HCT116 (cell line): Measurements from ENCODE around the gene SPG7. TPM values are rescaled to one million over a fixed set of nuclear protein-coding genes. Genes with fewer than 3 reads are reported as not detected.

ENCODE experiments used
- ATAC-seq: fragments of 200-7000 bp; cut with Tn5 transposase; 2 replicates; pipeline ENCODE4 v1.9.1; 2020; ENCODE audit warnings: mild to moderate bottlenecking, moderate library complexity
- BruUV-seq: library from RNA; stranded (reverse); fragments of 400-500 nt; replicated peaks from 2 replicates; lab custom pipeline; 2021; lab: Mats Ljungman, UMichigan
- CTCF ChIA-PET: fragments of 300-600 bp; sonication (Branson Sonifier 250); formaldehyde crosslinking; loops from one replicate; lab custom pipeline; 2021; ENCODE audit warnings: antibody characterized with exemption; lab: Charles Lee
- POLR2A ChIA-PET: fragments of 300-600, 350-600 bp; sonication (Branson Sonifier 250); formaldehyde crosslinking; loops from one replicate; lab custom pipeline; 2021; ENCODE audit warnings: antibody characterized with exemption; lab: Charles Lee
- RAD21 ChIA-PET, 2 experiments: fragments of 300-600 bp; sonication (Branson Sonifier 250); formaldehyde crosslinking; loops; one replicate each; lab custom pipeline; 2023; ENCODE audit warnings: low total read pairs in 2 of 2; ENCODE audit not compliant: uncharacterized antibody in 2 of 2, unreplicated experiment in 2 of 2, low non-redundant PET in 1 of 2; lab: Charles Lee
- DNase-seq: peaks from one replicate; pipeline ENCODE4 v3.0.0-alpha.2; 2010; ENCODE audit warnings: low read depth, low spot score
- H2AFZ ChIP-seq: fragments of 200-600 bp; shearing (Covaris generic), sonication (generic); 2 replicates; pipeline ENCODE4 v1.6.1; 2017; ENCODE audit warnings: low read depth, mixed run types, mixed read lengths, antibody characterized with exemption, low read length; ENCODE audit not compliant: poor library complexity, severe bottlenecking
- H3K27ac ChIP-seq: 2 replicates; pipeline ENCODE4 v1.5.1; 2012; ENCODE audit warnings: low read depth, low read length
- H3K27me3 ChIP-seq: fragments of 200-600 bp; sonication (generic); 2 replicates; pipeline ENCODE4 v1.6.1; 2016; ENCODE audit warnings: mixed run types, low read length, mixed read lengths; ENCODE audit not compliant: insufficient read depth
- H3K36me3 ChIP-seq, 2 experiments: fragments of 200-500 bp in 1 of 2; fragments of 200-600 bp in 1 of 2; sonication (Bioruptor generic) in 1 of 2; sonication (generic) in 1 of 2; 2 replicates each; pipeline versions ENCODE4 v1.5.1 to v1.6.1; 2014 to 2016; ENCODE audit warnings: low read length in 2 of 2, inconsistent platforms in 1 of 2, mixed read lengths in 1 of 2, mixed run types in 1 of 2; ENCODE audit not compliant: insufficient read depth in 2 of 2, control insufficient read depth in 1 of 2
- H3K4me1 ChIP-seq, 2 experiments: fragments of 200-600 bp in 1 of 2; sonication (generic) in 1 of 2; 2 replicates each; pipeline versions ENCODE4 v1.5.1 to v1.6.1; 2012 to 2017; ENCODE audit warnings: low read length in 2 of 2, inconsistent platforms in 1 of 2, mild to moderate bottlenecking in 1 of 2, mixed read lengths in 1 of 2, mixed run types in 1 of 2, moderate library complexity in 1 of 2; ENCODE audit not compliant: insufficient read depth in 2 of 2, control insufficient read depth in 1 of 2
- H3K4me2 ChIP-seq: fragments of 200-600 bp; sonication (generic); 2 replicates; pipeline ENCODE4 v1.6.1; 2017; ENCODE audit warnings: mixed run types, low read length, mixed read lengths
- H3K4me3 ChIP-seq, 2 experiments: fragments of 200-600 bp in 1 of 2; sonication (generic) in 1 of 2; replicated peaks in 1 of 2; 2 replicates each; pipeline ENCODE4 v1.5.1; 2011 to 2016; ENCODE audit warnings: low read length in 2 of 2, control low read depth in 1 of 2, low read depth in 1 of 2, mild to moderate bottlenecking in 1 of 2, mixed read lengths in 1 of 2, mixed run types in 1 of 2
- H3K79me2 ChIP-seq: fragments of 200-600 bp; sonication (generic); 2 replicates; pipeline ENCODE4 v1.6.1; 2017; ENCODE audit warnings: mild to moderate bottlenecking, mixed run types, low read length, moderate library complexity, mixed read lengths; ENCODE audit not compliant: insufficient read depth
- H3K9ac ChIP-seq: fragments of 200-600 bp; sonication (generic); 2 replicates; pipeline ENCODE4 v1.6.1; 2016; ENCODE audit warnings: low read length, mixed read lengths
- H3K9me2 ChIP-seq: fragments of 200-600 bp; sonication (generic), shearing (Covaris generic); 2 replicates; pipeline ENCODE4 v1.6.1; 2017; ENCODE audit warnings: mixed run types, mild to moderate bottlenecking, moderate library complexity; ENCODE audit not compliant: insufficient read depth
- H3K9me3 ChIP-seq, 2 experiments: fragments of 200-500 bp in 1 of 2; fragments of 200-600 bp in 1 of 2; sonication (Bioruptor generic) in 1 of 2; sonication (generic) in 1 of 2; 2 replicates each; pipeline ENCODE4 v1.6.1; 2014 to 2017; ENCODE audit warnings: low read length in 2 of 2, mixed read lengths in 2 of 2, inconsistent platforms in 1 of 2, low read depth in 1 of 2, mild to moderate bottlenecking in 1 of 2, mixed run types in 1 of 2, moderate library complexity in 1 of 2; ENCODE audit not compliant: control insufficient read depth in 1 of 2, insufficient read depth in 1 of 2
- H4K20me1 ChIP-seq: fragments of 200-600 bp; sonication (generic), shearing (Covaris generic); 2 replicates; pipeline ENCODE4 v1.6.1; 2017; ENCODE audit warnings: mixed run types, mild to moderate bottlenecking, moderate library complexity; ENCODE audit not compliant: insufficient read depth
- CEBPB ChIP-seq: IDR thresholded peaks from 2 replicates; pipeline ENCODE4 v1.6.1; 2012; ENCODE audit warnings: low read depth
- ELF1 ChIP-seq: IDR thresholded peaks from 2 replicates; pipeline ENCODE4 v1.6.1; 2012; ENCODE audit warnings: low read depth, borderline replicate concordance
- EZH2phosphoT487 ChIP-seq: fragments of 200-600 bp; IDR thresholded peaks from 2 replicates; pipeline ENCODE4 v1.6.1; 2018; ENCODE audit warnings: antibody characterized with exemption, borderline replicate concordance
- FOSL1 ChIP-seq: IDR thresholded peaks from 2 replicates; pipeline ENCODE4 v1.6.1; 2012; ENCODE audit warnings: low read depth
- POLR2A ChIP-seq: IDR thresholded peaks from 2 replicates; pipeline ENCODE4 v1.7.0; 2011; ENCODE audit warnings: borderline replicate concordance; ENCODE audit not compliant: insufficient read depth, insufficient read length; ENCODE audit errors: extremely low read depth
- SIN3A ChIP-seq: IDR thresholded peaks from 2 replicates; pipeline ENCODE4 v1.6.1; 2012; ENCODE audit warnings: low read depth
- SRF ChIP-seq: IDR thresholded peaks from 2 replicates; pipeline ENCODE4 v1.6.1; 2012; ENCODE audit warnings: low read depth
- YY1 ChIP-seq: IDR thresholded peaks from 2 replicates; pipeline ENCODE4 v1.6.1; 2011; ENCODE audit warnings: low read length, low read depth, moderate library complexity, mild to moderate bottlenecking; ENCODE audit not compliant: insufficient replicate concordance; ENCODE audit errors: extremely low read depth
- ZFX ChIP-seq: fragments of 450-650 bp; IDR thresholded peaks from 2 replicates; pipeline ENCODE4 v1.6.1; 2017
- intact Hi-C: fragments of 100-400 bp; cut with micrococcal nuclease; formaldehyde crosslinking; loops from 2 replicates; pipeline ENCODE4 v1.10.0; 2022
- total RNA-seq: library from RNA; stranded (reverse); gene quantifications from one replicate; pipeline ENCODE4 v1.2.1, GENCODE V29; 2021; ENCODE audit not compliant: unreplicated experiment
- TF ChIP-seq, protein P1 (sequence below): IDR thresholded peaks from 2 replicates; pipeline ENCODE4 v1.6.1; 2012
- TF ChIP-seq, protein P2 (sequence below), 3 experiments: fragments of 200-600 bp in 1 of 3; sonication (generic) in 1 of 3; IDR thresholded peaks in 2 of 3; conservative IDR thresholded peaks in 1 of 3; 2 replicates each; pipeline ENCODE4 v1.5.1; 2012 to 2017; ENCODE audit warnings: low read depth in 2 of 3, low read length in 2 of 3, antibody characterized with exemption in 1 of 3, borderline replicate concordance in 1 of 3, control low read depth in 1 of 3, mild to moderate bottlenecking in 1 of 3, mixed read lengths in 1 of 3, mixed run types in 1 of 3, moderate library complexity in 1 of 3; ENCODE audit not compliant: insufficient read depth in 1 of 3

SPG7 gene
- total RNA-seq, 1 experiment from 2014 or later, result 116 TPM

DNA sequence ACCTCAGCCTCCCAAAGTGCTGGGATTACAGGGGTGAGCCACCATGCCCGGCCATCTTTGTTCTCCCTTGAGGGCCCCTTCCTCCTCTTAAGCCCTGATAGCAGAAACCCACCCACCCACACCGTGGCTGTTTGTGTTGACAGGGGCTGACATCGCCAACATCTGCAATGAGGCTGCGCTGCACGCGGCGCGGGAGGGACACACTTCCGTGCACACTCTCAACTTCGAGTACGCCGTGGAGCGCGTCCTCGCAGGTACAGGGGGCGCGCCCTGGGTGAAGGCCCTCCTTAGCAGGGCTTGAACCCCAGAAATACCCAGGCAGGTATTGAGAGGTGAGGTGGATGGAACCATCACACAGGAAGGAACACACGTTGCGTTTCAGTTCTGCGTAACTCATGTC lies 39.7 kb downstream of the SPG7 start:
- ChIA-PET CTCF (no interaction called here), RAD21 (no interaction called here), POLR2A (no interaction called here)
- intact Hi-C loops, result no loop called here
- DNase-seq, result no peak
- H3K36me3 ChIP-seq, result peaks cover 32 to 49% of the 10 kb centered on the region in 2 experiments; a peak in 3 of 4 replicates
- H3K79me2 ChIP-seq, result no peaks in the 10 kb centered on the region
- H3K9ac ChIP-seq, result no peak overlapping the region
- no peaks in the 10 kb centered on the region for H3K9me2 ChIP-seq
- no peaks in the 10 kb centered on the region for H4K20me1 ChIP-seq
- no peak overlapping the region for H3K27ac ChIP-seq
- no peak overlapping the region for H2AFZ ChIP-seq
- H3K9me3 ChIP-seq, result no peaks in the 10 kb centered on the region
- ATAC-seq, result no peak
- no peaks in the 10 kb centered on the region for H3K27me3 ChIP-seq
- no TSS peak for BruUV-seq
- no peak overlapping the region for H3K4me2 ChIP-seq
- no peak overlapping the region for H3K4me3 ChIP-seq
- TF ChIP-seq EZH2phosphoT487 (no peak), FOSL1 (no peak), YY1 (no peak), CEBPB (no peak), SRF (no peak), ELF1 (no peak), SIN3A (no peak), ZFX (no peak), POLR2A (no peak)
- TF ChIP-seq, protein P1, sequence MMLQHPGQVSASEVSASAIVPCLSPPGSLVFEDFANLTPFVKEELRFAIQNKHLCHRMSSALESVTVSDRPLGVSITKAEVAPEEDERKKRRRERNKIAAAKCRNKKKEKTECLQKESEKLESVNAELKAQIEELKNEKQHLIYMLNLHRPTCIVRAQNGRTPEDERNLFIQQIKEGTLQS, result no peak
- TF ChIP-seq, protein P2, sequence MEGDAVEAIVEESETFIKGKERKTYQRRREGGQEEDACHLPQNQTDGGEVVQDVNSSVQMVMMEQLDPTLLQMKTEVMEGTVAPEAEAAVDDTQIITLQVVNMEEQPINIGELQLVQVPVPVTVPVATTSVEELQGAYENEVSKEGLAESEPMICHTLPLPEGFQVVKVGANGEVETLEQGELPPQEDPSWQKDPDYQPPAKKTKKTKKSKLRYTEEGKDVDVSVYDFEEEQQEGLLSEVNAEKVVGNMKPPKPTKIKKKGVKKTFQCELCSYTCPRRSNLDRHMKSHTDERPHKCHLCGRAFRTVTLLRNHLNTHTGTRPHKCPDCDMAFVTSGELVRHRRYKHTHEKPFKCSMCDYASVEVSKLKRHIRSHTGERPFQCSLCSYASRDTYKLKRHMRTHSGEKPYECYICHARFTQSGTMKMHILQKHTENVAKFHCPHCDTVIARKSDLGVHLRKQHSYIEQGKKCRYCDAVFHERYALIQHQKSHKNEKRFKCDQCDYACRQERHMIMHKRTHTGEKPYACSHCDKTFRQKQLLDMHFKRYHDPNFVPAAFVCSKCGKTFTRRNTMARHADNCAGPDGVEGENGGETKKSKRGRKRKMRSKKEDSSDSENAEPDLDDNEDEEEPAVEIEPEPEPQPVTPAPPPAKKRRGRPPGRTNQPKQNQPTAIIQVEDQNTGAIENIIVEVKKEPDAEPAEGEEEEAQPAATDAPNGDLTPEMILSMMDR (IDR thresholded peaks at IDR 0.05 in 2 of 3, conservative IDR thresholded peaks at IDR 0.05 in 1 of 3; ENCODE audit: borderline replicate concordance in 1 of 3, insufficient read depth in 1 of 3, low read depth in 2 of 3, low read length in 2 of 3), result no peak
- H3K4me1 ChIP-seq, result no peaks in the 10 kb centered on the region
